OCI-M2 (cell line): Measurements from ENCODE around the gene MYH9.

ENCODE experiments used
- DNase-seq: peaks from one replicate; lab custom pipeline; 2025; ENCODE audit not compliant: unreplicated experiment; lab: John Stamatoyannopoulos, UW

Gene MYH9

DNA sequence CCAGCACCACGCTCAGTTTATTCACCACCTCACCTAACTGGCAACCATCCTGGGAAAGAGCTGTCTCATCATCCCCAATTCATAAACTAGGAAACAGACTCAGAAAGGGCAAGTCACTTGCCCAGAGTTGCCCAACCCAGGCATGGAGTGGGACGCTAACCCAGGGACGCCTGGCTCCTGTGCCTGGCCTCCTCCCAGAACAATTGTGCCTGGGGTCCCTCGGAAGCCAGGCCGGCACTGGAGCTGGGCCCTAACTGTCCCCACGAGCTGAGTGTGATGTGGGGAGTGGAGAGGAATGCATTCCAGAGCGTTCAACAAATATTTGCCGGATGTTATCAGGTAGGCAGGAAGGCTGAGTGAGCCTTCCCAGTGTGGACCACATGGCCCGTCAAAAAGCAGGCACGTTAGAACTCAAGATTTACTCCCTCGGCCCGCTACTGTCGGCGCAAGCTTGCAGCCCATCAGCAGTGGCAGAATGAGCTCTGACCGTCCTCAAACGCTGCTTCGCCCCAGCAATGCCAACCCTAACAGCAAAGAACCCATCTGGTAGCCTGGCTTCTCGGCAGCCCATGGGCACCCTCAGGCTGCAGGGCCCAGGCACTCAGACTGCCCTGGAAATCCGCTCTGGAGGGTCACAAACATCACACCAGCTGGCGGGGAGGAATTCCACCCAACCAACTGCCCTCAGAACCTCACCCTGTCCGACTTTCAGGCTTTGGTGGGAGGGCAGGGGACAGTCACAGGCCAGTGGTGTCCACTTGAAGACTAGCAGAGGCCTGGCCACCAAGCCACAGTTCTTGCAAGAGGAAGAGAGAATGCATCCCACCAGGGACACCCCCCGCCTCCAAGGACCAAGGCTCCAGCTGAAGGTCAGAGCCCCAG, 35.6 kb downstream of the MYH9 start:
- no peak for DNase-seq

DNA sequence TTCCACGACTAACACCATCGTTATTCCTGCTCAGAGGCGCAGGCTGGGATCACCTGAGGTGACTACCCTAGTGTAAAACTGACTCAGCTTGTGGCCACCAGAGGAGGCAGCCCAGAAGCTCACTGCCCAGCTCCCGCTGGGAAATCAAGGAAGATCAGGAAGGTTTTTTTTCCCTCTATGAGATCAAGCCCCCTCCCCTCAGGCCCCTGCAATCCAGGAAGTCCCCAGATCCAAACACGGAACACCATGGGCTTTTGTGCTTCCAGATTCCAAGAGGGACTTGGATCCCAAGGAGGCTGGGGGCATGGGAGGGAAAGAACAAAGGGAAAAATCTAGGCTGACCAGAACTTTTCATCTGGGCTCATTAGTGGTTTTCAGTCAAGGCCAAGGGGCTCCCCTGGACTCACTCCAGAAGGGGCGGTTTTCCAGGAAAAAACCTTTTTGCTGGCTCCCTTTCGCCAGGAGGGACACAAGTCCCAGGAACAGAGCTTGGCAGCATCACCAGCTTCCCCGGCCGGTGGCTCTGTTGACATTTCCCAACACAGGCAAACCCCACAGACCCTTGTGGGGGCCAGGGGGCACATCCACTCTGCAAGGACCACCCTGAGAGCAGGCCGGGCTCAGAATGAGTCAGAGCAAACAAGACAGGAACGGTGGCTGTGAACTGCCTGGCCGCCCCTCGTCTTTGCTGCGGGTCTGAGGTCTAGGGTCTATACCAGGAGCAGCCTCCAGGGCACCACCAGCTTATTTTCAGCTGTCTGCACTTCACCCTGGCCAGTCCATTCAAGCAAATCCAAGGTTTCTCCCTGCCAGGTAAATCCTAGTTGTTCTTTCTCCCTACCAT, 36.8 kb downstream of the MYH9 start:
- no peak for DNase-seq

DNA sequence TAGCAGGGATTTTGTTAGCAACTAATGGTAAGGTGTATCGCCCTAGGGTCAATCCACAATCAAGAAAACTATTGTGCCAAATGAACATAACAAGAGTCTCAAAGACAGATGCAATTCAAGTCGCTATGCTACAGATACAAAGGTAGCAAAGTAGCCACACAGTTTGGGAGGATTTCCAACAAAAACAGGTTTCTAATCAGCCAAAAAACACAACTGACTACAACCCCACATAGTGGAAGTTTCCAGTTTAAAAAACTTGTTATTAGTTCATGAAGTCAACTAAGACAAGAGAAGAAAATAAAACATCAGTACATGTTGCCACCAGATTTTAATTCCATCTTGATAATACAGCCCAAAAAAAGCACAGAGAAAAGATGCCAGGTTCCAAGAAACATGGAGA, 38.0 kb downstream of the MYH9 start:
- no peak for DNase-seq

DNA sequence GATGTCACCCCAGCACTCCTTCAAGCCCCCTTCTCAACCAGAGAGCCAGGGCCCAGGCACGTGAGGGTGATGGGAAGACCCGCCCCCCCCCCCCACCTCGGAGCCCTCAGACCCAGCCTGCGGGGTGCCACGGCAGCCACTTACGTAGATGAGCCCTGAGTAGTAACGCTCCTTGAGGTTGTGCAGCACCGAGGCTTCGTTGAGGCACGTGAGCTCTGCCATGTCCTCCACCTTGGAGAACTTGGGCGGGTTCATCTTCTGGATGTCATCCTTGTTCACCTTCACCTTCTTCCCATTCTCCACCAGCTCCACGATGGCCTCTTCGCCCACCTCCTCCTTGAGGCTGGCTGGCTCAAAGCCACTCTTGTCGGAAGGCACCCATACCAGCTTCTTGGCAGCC, 39.0 kb downstream of the MYH9 start:
- no peak for DNase-seq

DNA sequence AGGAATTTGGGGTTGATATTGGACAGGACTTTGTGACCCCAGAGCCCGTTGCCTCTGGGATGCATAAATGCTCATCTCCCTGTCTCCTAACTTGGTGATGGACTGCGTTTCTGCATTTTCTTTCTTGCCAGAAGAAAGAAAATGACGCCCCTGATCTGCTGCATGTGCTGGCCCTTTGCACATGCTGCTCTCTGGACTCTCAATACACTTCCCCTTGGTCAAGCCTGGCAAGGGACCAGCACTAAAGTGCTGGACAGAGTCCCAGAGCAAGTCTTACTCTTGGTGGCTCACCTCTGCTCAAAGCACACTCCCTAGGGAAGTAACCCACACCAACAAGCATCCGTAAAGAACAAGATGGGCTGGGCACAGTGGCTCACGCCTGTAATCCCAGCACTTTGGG, 40.7 kb downstream of the MYH9 start:
- no peak for DNase-seq

DNA sequence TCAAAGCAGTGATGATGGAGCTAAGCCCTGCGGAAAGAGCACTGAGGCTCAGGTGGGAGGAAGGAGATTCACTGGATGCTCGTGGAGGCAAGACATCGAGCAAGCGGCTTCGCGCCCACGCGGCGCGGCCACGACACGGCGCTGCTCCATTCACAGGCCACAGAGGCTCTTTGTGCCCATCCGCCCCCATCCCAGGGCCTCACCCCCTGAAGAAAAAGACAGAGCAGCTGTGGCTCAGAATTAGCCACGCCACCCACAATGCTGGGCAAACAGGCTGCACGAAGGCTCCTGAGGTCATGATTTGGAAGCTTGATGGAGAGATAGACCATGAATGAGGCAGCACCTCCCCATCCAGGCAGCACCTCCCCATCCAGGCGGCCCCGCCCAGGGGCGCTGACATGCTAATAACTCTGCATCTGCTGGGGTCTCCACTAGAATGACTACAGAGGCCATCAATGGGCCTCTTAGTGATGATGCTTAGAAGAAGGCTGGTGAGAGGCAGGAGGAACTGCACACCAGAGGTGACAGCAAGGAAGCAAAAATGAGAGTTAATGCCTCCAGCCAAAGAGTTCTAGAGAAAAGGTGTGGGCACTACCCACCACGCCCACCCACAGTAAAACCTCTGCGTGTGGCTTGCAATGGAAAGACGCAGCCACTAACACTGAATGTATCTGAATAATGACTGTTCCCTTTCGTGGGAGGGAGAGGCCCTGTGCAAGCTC, 43.5 kb downstream of the MYH9 start:
- no peak for DNase-seq

DNA sequence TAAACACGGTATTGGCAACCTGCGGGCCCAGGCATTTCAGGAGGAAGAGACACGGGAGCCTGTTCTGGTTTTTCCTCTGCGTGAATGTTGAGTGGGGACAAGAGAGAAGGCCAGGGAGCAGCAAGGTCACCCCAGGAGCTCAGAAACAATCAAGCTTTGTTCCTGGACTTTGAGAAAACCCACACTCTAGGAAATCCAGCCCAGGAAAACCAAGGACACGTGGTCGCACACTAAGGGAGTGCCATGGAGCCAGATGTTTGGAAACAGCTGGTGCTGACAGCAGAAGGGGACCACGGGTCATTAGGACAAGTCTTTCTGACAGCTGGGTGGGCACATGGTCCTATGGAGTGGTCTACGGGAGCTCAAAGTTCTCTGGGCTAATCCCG, 44.1 kb downstream of the MYH9 start:
- DNase-seq: no peak

DNA sequence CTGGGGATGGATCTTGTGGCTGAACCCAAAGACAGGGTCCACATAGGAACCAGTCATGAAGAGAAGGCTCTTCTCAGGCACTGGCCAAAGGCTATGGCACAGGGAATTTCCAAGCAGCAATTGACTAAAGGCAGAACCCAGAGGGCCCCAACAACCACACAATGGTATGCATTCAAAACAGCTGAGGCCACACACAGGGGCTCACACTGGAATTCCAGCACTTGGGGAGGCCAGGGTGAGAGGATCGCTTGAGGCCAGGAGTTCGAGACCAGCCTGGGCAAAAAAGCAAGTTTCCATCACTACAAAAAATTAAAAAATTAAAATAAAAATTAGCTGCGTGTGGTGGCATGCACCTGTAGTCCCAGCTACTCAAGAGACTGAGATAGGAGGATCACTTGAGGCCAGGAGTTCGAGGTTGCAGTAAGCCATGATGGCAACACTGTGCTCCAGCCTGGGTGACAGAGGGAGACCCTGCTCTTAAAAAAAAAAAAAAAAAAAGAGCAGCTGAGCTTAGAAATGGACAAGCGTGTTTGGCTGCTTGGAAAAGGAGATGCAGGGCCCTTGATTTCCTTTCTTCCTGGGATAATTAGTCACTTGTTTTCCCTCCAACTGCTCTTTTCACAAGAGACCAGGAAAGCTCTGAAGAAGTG, 44.6 kb downstream of the MYH9 start:
- no peak for DNase-seq

DNA sequence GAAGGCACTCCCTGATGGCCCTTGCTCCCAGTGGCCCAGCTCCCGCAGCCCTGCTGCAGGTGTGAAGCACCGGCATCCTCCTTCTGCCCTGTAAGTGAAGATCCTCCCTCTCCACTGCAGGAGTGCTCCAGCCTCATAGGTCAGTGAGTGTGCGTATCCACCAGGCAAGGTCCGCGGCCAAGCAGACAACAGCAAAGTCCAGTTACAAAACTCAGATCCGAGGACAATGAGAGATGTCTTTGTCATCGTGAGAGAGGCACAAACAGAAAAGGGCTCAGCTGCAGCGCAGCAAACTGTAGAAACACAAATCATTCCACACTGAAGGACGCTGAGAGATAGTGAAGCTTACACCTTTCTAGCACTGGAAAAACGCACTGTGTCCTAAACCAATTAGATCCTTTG, 46.1 kb downstream of the MYH9 start:
- no peak for DNase-seq

DNA sequence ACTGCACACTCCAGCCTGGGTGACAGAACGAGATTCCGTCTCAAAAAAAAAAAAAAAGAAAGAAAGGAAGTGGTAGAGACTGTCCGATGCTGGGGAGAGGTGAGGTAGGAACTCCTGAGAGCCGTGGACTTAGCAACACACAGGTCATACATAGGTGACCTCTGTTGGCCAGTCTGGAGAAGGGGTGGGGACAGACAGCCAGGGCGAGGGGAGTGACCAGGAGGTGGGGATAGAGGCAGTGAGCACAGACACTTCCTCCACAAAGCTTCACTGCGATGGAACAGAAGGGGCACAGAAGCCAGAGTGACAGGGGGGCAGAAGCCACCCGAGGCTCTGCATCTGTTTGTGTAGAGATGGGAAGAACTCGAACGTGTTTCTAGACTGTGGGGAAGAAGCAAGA, 47.1 kb downstream of the MYH9 start:
- DNase-seq: no peak

DNA sequence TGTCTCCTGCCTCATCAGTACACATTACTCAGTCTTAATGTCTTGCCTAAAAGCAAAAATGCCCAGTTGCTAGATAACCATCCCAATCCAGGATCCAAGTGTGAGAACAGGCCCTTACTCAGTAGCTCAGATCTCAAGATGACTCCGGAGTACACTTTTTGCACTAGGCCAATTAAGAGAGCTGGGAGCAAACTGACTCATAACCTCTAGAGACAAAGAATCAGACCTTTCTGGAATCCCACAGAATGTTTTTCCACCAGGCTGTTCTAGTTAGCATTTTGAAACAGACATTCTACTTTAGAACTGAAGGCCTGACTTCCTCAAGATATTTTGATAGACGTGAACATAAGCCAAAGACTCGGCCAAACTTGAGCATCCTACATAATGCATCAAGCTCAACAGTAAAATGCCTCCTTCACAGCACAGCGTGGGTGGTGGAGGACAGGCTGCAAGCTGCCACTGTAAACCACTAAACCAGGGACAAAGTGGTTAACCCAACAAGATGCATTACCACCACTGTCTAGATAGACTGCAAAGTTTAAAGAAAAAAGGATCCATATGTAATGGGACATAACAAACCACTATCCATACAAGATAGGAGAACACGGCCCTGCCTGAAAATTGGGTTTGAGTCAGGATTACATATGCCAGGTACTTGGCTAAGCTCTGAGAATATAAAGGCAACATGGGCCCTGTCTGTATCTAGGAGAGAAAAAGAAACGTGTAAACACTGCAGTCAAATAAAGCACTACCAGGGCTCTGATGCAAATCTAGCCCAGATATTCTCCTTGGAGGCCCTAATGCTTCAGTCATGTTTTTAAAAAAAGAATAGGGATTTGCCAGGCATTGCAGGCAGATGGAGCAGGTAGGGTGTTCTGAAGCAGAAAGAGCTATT, 48.3 kb downstream of the MYH9 start:
- DNase-seq: no peak

DNA sequence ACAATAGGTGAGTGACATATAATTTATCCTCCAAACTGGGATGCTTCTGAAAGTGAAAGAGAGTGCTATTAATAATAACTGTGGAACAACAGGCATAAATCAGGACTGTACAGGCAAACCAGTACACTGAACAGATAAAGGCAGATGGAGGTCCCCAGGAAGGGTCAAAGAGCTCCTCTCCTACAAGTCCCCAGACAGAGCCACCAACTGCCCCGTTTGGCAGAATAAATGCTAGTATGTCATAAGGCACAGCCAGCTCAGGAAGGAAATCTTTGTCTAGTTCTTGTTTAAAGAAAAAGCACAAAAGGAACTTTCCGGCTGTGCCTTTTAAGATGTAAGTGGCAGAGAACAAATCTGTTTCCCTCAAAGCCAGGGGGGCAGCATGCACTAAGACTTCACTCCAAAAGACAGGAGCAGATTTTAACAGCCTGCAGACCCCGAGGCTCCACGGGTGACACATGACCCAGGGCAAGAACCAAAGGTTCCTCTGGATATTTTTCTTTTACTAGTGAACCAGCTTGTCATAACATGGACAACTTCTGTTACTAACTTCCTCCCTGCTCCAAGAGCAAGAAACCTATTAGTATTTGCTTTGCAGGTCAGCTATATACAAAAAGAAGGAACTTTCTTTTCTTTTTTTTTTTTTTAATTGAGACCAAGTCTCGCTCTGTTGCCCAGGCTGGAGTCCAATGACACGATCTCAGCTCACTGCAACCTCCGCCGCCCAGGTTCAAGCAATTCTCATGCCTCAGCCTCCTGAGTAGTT, 50.2 kb downstream of the MYH9 start:
- no peak for DNase-seq

DNA sequence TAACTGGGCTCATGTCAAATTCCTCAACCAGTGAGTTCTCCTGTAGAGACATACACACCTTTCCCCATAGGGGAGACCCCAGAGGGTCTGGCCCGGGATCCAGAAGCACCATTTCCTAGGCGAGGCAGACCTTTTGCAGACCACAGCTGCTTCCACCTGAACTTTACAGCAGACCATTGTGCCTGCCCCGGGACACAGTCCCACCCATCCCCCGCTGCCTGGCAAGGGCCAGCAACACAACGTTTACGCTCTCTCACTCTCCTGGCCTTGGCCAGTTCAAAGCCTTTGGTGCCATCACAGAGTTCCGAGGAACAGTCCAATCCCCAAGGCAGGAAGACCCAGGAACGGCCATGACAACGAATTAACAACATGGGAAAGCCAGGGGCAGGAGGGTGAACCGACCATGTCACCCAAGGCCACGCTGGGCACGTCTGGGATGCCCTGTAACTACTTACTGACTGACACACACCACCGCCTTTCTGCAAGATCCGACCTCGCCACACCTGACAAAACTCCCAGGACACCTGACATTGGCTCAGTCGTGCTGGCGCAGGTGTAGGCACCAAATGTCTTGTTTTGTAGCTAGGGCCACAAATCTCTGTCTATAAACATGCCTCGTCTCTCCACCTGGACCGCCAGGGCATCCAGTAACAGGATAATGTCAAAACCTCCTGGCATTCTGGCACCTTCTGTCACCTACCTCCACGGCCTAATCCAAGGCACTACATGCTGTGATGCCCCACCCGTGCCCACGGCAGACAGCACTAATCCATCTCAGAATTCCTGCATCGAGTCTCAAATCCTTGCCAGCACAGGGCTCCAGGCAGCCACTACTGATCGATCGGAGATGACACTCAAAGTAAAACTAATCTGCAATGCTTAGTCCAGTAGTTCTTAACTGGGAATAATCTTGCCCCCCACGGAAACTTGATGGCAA, 51.3 kb downstream of the MYH9 start:
- no peak for DNase-seq

DNA sequence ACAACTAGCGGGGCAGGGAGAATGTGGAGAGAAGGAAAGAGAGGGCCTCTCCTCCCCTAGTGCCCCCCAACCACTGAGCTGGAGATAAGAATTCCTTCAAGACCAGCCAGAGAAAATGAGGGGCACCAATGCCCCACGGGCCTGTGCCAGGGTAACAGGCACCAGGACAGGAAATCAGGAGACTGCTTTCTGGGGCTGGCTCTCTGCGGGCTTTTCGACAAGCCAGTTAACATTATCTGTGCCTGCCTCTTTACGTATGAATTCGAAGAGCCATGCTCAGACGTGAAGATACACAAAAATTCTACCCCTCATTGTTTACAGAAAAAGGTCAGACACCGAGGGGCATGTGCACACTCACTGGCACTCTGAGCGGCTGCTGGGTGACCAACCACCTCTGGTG, 52.1 kb downstream of the MYH9 start:
- DNase-seq: no peak

DNA sequence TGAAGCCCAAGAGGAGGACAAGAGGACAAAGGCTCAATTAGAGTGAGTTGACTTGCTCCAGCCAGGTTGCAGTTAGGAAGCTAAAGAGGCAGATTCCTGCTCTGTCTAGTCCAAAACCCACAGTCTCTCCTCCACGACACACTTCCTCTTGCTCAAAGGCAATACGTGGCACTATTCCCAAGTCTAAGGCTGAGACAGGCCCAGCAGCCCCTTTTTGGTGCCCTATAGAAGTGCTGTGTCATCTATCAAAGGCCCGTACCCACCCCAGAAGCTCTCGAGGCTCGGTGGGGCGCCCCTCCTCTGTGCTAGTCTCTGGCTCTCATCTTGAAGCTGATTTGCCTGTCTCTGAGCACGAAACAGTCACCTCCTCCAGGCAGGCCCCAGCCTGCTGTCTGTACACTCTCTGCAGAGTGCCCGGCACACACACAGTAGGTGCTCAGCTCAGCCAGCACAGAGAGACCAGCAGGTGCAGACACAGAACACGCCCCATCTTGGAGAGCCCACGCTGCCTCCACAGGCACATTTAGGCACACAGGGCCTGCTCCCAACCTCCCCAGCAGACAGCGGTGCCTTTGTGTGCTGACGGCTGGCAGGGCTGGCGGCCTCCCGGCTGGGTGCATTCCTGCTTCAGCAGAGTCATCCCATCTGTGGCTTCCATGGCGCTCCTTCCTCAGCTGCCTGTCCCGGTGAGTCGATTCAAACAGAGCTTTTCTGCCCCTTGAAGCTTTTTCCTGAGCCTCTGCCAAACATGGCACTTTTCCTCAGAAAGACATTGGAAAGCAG, 52.8 kb downstream of the MYH9 start:
- DNase-seq: no peak

DNA sequence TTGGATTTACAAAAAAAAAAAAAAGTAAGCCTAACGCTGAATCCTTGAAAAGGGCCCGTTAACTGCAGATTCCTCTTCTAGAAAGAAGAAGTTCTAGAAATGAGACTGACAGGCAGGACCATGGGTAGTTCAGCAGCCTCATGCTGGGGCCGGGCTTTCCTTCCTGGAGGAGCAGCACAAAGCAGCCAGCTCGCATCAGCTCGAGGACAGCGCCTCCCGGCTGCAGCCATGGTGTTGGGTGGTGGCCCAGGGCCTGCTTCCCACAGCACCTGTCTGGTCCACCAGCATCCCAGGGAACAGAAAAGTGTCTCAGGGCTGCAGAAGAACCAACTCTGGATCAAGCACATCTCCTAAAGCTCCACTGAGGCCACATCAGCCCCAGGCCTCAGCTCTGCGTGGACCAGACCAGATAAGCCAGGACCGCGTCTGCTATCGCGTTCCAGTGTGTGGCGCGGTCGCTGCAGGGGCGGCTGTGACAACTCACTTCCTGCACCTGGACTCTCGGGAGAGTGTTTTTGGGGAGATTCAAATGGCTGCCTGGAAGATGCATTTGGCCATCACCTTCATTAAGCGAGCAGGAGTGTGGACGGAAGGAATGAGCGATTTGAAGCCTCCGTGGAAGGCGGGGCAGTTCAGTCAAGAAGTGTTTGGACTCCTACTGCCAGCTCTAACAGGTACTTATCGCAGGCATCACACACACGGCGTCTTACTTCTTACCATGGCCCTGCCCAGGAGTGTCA, 53.5 kb downstream of the MYH9 start:
- no peak for DNase-seq

DNA sequence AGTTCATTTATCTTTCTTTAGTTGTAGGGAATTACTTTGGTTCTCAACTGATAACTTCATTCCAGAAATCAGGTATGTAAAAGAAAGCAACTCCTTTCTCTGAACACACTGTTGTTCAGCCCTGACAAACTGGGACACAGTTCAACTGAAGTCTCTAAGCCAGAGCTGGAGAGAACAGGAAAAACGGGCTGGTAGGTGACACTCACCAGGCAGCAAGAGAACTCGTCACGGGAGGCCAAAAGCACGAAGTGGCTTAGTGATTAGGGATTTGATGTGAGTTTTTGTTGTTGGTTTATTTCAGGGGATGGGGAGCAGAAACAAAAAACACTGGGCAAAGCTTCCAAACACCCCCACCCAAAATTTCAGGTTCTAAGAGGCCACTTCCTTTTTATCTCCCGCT, 54.1 kb downstream of the MYH9 start:
- no peak for DNase-seq
